Muscle of arm (tissue), 12 donors: ENCODE results near the gene MRTFA. TPM values are rescaled to one million over a fixed set of nuclear protein-coding genes. Genes with fewer than 3 reads are reported as not detected.
"Not testable (repeated sequence)": the region's sequence is repeated elsewhere in the genome, so short reads cannot be mapped to it uniquely, and the experiment has no call there.

Experiments used
- DNase-seq: peaks from one replicate; pipeline ENCODE4 v3.0.0-alpha.2; 2013
- polyA plus RNA-seq, 12 donors: library from polyadenylated mRNA; unstranded; fragments of 120-200 nt; gene quantifications; one replicate each; pipeline ENCODE4 v1.2.1, GENCODE V29; 2013; ENCODE audit not compliant: insufficient read length in 12 of 12

MRTFA gene
- polyA plus RNA-seq, 12 donors = 19.0 to 35.7 (median 23.5) TPM; not detected in 1

- DNase-seq = no peak
Observed at GRCh38 chr22:40524392-40525249, 111.9 kb downstream of the MRTFA start.

- DNase-seq = no peak
Observed at GRCh38 chr22:40522141-40522540, 114.4 kb downstream of the MRTFA start.

- DNase-seq = no peak
Observed at GRCh38 chr22:40521046-40521445, 115.5 kb downstream of the MRTFA start.

- DNase-seq = no peak
Observed at GRCh38 chr22:40520562-40520961, 116.0 kb downstream of the MRTFA start.

- DNase-seq = no peak
Observed at GRCh38 chr22:40519948-40520331, 116.6 kb downstream of the MRTFA start.

GRCh38 chr22:40519284-40519947 lies 117.1 kb downstream of the MRTFA start:
- DNase-seq = no peak

GRCh38 chr22:40518840-40519239 lies 117.7 kb downstream of the MRTFA start:
- no peak for DNase-seq

- DNase-seq = no peak
Observed at GRCh38 chr22:40517631-40518030, 118.9 kb downstream of the MRTFA start.

- DNase-seq = peak; percentile 38
Observed at GRCh38 chr22:40516416-40516815, 120.1 kb downstream of the MRTFA start.

GRCh38 chr22:40512426-40513136 lies 123.9 kb downstream of the MRTFA start:
- peak; percentile 35 for DNase-seq

GRCh38 chr22:40511604-40512003 lies 124.9 kb downstream of the MRTFA start:
- no peak for DNase-seq

- no peak for DNase-seq
Observed at GRCh38 chr22:40510631-40511364, 125.7 kb downstream of the MRTFA start.

- peak; percentile 58 for DNase-seq
Observed at GRCh38 chr22:40509401-40510134, 127.0 kb downstream of the MRTFA start.

- DNase-seq = not testable (repeated sequence)
Observed at GRCh38 chr22:40508046-40508445, 128.5 kb downstream of the MRTFA start.

GRCh38 chr22:40507491-40507890 lies 129.0 kb downstream of the MRTFA start:
- no peak for DNase-seq

- no peak for DNase-seq
Observed at GRCh38 chr22:40506762-40507161, 129.8 kb downstream of the MRTFA start.

- DNase-seq = no peak
Observed at GRCh38 chr22:40504285-40505249, 132.0 kb downstream of the MRTFA start.

- no peak for DNase-seq
Observed at GRCh38 chr22:40502919-40503318, 133.6 kb downstream of the MRTFA start.

GRCh38 chr22:40500465-40500786 lies 136.1 kb downstream of the MRTFA start:
- DNase-seq = not testable (repeated sequence)

GRCh38 chr22:40499209-40499623 lies 137.3 kb downstream of the MRTFA start:
- DNase-seq = no peak
